ENCODE measurements around the gene MAML2. TPM values are rescaled to one million over a fixed set of nuclear protein-coding genes. Genes with fewer than 3 reads are reported as not detected.

The MAML2 gene
- polyA plus RNA-seq, 1 of the 3 experiments (the other 2 are of a cell fraction) = 20.1 TPM

DNA sequence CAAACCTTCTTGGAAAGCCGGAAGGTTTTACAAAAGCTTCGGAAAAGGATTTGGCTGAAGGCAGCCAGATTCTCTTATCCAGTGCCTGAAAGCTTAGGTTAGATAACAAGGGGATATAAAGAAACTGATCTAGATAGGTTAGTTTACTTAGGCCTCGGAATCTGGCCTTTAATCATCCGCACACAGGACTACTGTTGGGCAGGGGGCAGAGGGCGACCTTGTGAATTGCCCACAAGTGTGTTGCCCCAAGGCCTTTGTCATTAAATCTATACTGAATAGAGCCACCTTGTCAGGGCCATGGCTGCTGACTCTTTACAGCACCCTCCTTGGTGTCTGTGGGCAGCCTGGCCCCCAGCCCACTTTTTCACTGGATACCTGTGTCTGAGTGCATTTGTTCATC is 409.4 kb downstream of the MAML2 start:
- Histone ChIP-seq H3K27ac (ENCODE audit: low read depth in 2 of 2, low read length in 1 of 2) (no peak overlapping the region), H3K36me3 (replicated peaks in 1 of 2; ENCODE audit: control insufficient read depth in 1 of 2, insufficient read depth in 2 of 2, low read length in 1 of 2) (no peaks in the 10 kb centered on the region), H3F3A (replicated peaks; ENCODE audit: insufficient read depth) (no peaks in the 10 kb centered on the region), H2AFZ (ENCODE audit: low read depth) (no peak overlapping the region), H3K9me2 (no peaks in the 10 kb centered on the region), H3K4me2 (no peak overlapping the region), H3K27me3 (ENCODE audit: insufficient read depth) (no peaks in the 10 kb centered on the region), H3K4me3 (ENCODE audit: low read depth in 2 of 2, low read length in 1 of 2) (no peak overlapping the region), H4K20me1 (ENCODE audit: insufficient read depth) (no peaks in the 10 kb centered on the region), H3K9me3 (no peaks in the 10 kb centered on the region; the same call in 1 of the 2 replicates), H3K9ac (no peak overlapping the region), H3K79me2 (ENCODE audit: insufficient read depth) (no peaks in the 10 kb centered on the region), H3K4me1 (ENCODE audit: control insufficient read depth in 1 of 2, insufficient read depth in 2 of 2, low read depth in 1 of 2, low read length in 1 of 2) (no peaks in the 10 kb centered on the region)
- CTCF ChIA-PET = no interaction called here
- POLR2A ChIA-PET = no interaction called here
- TF ChIP-seq TEAD4 (IDR thresholded peaks at IDR 0.05; ENCODE audit: borderline replicate concordance, insufficient read depth) = no peak
- no peak for TF ChIP-seq MEF2A (IDR thresholded peaks at IDR 0.05; ENCODE audit: borderline replicate concordance, low read depth)
- TF ChIP-seq JUND (IDR thresholded peaks at IDR 0.05) = no peak
- no peak for TF ChIP-seq RAD21 (IDR thresholded peaks at IDR 0.05; ENCODE audit: low read length)
- TF ChIP-seq IRF3 (IDR thresholded peaks at IDR 0.05; ENCODE audit: low read depth, low read length) = no peak
- TF ChIP-seq PBX3 (IDR thresholded peaks at IDR 0.05) = no peak
- WGBS (ENCODE audit: low lambda C conversion rate) = 93% methylated on average over 5 of the region's 5 CpGs
- no peak for DNase-seq

GRCh38 chr11:95931916-95932315 is 411.1 kb downstream of the MAML2 start:
- no peak for DNase-seq
- Histone ChIP-seq H3K4me3 (ENCODE audit: low read depth in 2 of 2, low read length in 1 of 2) (no peak overlapping the region), H4K20me1 (ENCODE audit: insufficient read depth) (no peaks in the 10 kb centered on the region), H3K4me2 (no peak overlapping the region), H3K9me3 (no peaks in the 10 kb centered on the region; the same call in 1 of the 2 replicates), H3K27me3 (ENCODE audit: insufficient read depth) (no peaks in the 10 kb centered on the region), H3F3A (replicated peaks; ENCODE audit: insufficient read depth) (no peaks in the 10 kb centered on the region), H3K79me2 (ENCODE audit: insufficient read depth) (no peaks in the 10 kb centered on the region), H3K4me1 (ENCODE audit: control insufficient read depth in 1 of 2, insufficient read depth in 2 of 2, low read depth in 1 of 2, low read length in 1 of 2) (no peaks in the 10 kb centered on the region), H3K36me3 (replicated peaks in 1 of 2; ENCODE audit: control insufficient read depth in 1 of 2, insufficient read depth in 2 of 2, low read length in 1 of 2) (no peaks in the 10 kb centered on the region), H2AFZ (ENCODE audit: low read depth) (no peak overlapping the region), H3K27ac (ENCODE audit: low read depth in 2 of 2, low read length in 1 of 2) (no peak overlapping the region), H3K9me2 (no peaks in the 10 kb centered on the region), H3K9ac (no peak overlapping the region)
- CTCF ChIA-PET = no interaction called here
- 40% methylated on average over 1 of the region's 1 CpG for WGBS (ENCODE audit: low lambda C conversion rate)
- TF ChIP-seq MEF2A (IDR thresholded peaks at IDR 0.05; ENCODE audit: borderline replicate concordance, low read depth) (no peak), TCF12 (IDR thresholded peaks at IDR 0.05) (no peak)
- POLR2A ChIA-PET = no interaction called here

GRCh38 chr11:95930948-95931347 is 412.0 kb downstream of the MAML2 start:
- Histone ChIP-seq H3K9me3 (no peaks in the 10 kb centered on the region; the same call in 1 of the 2 replicates), H3K9me2 (no peaks in the 10 kb centered on the region), H3K4me3 (ENCODE audit: low read depth in 2 of 2, low read length in 1 of 2) (no peak overlapping the region), H3K4me2 (no peak overlapping the region), H2AFZ (ENCODE audit: low read depth) (no peak overlapping the region), H3F3A (replicated peaks; ENCODE audit: insufficient read depth) (no peaks in the 10 kb centered on the region), H3K9ac (no peak overlapping the region), H3K27ac (ENCODE audit: low read depth in 2 of 2, low read length in 1 of 2) (no peak overlapping the region), H3K36me3 (replicated peaks in 1 of 2; ENCODE audit: control insufficient read depth in 1 of 2, insufficient read depth in 2 of 2, low read length in 1 of 2) (no peaks in the 10 kb centered on the region), H4K20me1 (ENCODE audit: insufficient read depth) (no peaks in the 10 kb centered on the region), H3K4me1 (ENCODE audit: control insufficient read depth in 1 of 2, insufficient read depth in 2 of 2, low read depth in 1 of 2, low read length in 1 of 2) (no peaks in the 10 kb centered on the region), H3K27me3 (ENCODE audit: insufficient read depth) (no peaks in the 10 kb centered on the region), H3K79me2 (ENCODE audit: insufficient read depth) (peaks cover 3% of the 10 kb centered on the region; the same call in 1 of the 2 replicates)
- ChIA-PET POLR2A (no interaction called here), CTCF (no interaction called here)
- 25% methylated on average over 1 of the region's 1 CpG for WGBS (ENCODE audit: low lambda C conversion rate)
- DNase-seq = no peak
- TF ChIP-seq USF1 (IDR thresholded peaks at IDR 0.05; ENCODE audit: borderline replicate concordance, low read depth) = no peak
- TF ChIP-seq JUND (IDR thresholded peaks at IDR 0.05) = no peak
- no peak for TF ChIP-seq IRF3 (IDR thresholded peaks at IDR 0.05; ENCODE audit: low read depth, low read length)
- TF ChIP-seq SIN3A (IDR thresholded peaks at IDR 0.05; ENCODE audit: borderline replicate concordance, low read depth, low read length) = no peak
- TF ChIP-seq RXRA (IDR thresholded peaks at IDR 0.05; ENCODE audit: borderline replicate concordance, low read depth) = no peak
- TF ChIP-seq TEAD4 (IDR thresholded peaks at IDR 0.05; ENCODE audit: borderline replicate concordance, insufficient read depth) = no peak
- no peak for TF ChIP-seq YY1 (IDR thresholded peaks at IDR 0.05; ENCODE audit: low read depth)
- TF ChIP-seq FOXJ3 (CRISPR knock-in tag; IDR thresholded peaks at IDR 0.05) = no peak
- TF ChIP-seq RCOR1 (IDR thresholded peaks at IDR 0.05; ENCODE audit: low read length) = no peak
- TF ChIP-seq MEF2A (IDR thresholded peaks at IDR 0.05; ENCODE audit: borderline replicate concordance, low read depth) = no peak
- TF ChIP-seq SMC3 (IDR thresholded peaks at IDR 0.05; ENCODE audit: low read depth, low read length) = no peak
- TF ChIP-seq EP300 (IDR thresholded peaks at IDR 0.05; ENCODE audit: borderline replicate concordance in 1 of 2, low read depth in 1 of 2, low read length in 1 of 2) = no peak
- no peak for TF ChIP-seq FOXM1 (IDR thresholded peaks at IDR 0.05; ENCODE audit: low read depth)

Data from SK-N-SH (cell line).